ENCODE results near the gene RNU7-1.
"Not testable (repeated sequence)": the region's sequence is repeated elsewhere in the genome, so short reads cannot be mapped to it uniquely, and the experiment has no call there.

DNA sequence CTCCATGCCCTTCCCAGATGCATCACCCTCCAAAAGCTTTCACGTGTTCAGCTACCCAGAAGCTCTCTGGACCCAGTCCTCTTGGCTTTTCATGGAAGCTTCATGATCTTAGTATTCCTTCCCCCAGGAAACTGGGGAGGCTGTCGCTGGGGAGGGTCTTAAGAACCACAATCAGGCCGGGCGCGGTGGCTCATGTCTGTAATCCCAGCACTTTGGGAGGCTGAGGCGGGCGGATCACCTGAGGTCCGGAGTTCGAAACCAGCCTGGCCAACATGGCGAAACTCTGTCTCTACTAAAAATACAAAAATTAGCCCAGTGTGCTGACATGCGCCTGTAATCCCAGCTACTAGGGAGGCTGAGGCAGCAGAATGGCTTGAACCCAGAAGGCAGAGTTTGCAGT is 35.5 kb upstream of the RNU7-1 start:
- not testable (repeated sequence) for TF ChIP-seq POLR2AphosphoS5, POLR2A (IDR thresholded peaks at IDR 0.05)
- TF ChIP-seq, protein P1, sequence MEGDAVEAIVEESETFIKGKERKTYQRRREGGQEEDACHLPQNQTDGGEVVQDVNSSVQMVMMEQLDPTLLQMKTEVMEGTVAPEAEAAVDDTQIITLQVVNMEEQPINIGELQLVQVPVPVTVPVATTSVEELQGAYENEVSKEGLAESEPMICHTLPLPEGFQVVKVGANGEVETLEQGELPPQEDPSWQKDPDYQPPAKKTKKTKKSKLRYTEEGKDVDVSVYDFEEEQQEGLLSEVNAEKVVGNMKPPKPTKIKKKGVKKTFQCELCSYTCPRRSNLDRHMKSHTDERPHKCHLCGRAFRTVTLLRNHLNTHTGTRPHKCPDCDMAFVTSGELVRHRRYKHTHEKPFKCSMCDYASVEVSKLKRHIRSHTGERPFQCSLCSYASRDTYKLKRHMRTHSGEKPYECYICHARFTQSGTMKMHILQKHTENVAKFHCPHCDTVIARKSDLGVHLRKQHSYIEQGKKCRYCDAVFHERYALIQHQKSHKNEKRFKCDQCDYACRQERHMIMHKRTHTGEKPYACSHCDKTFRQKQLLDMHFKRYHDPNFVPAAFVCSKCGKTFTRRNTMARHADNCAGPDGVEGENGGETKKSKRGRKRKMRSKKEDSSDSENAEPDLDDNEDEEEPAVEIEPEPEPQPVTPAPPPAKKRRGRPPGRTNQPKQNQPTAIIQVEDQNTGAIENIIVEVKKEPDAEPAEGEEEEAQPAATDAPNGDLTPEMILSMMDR (IDR thresholded peaks at IDR 0.05), result not testable (repeated sequence)

All from breast epithelium (tissue), 3 donors.